Adrenal gland (tissue), 5 donors: ENCODE measurements around the gene SYNGR2.

Experiments used
- POLR2A ChIP-seq, 2 donors: fragments of 450-650 bp; IDR thresholded peaks; one replicate each; pipeline ENCODE4 v1.6.1; 2017; ENCODE audit warnings: antibody characterized with exemption in 2 of 2, mild to moderate bottlenecking in 2 of 2, moderate library complexity in 1 of 2
- TF ChIP-seq, protein P1 (sequence below), 6 experiments: fragments of 450-650 bp in 4 of 6; fragments of 200-600 bp in 2 of 6; sonication (generic) in 1 of 6; IDR thresholded peaks; 1 replicate in 5 of 6; 2 replicates in 1 of 6; pipeline versions ENCODE4 v1.5.1 to v1.8.0; 2016 to 2021; ENCODE audit warnings: antibody characterized with exemption in 6 of 6, mild to moderate bottlenecking in 2 of 6, moderate library complexity in 1 of 6
- donor health status: DM: no; HTN: no; CAD: no.

DNA sequence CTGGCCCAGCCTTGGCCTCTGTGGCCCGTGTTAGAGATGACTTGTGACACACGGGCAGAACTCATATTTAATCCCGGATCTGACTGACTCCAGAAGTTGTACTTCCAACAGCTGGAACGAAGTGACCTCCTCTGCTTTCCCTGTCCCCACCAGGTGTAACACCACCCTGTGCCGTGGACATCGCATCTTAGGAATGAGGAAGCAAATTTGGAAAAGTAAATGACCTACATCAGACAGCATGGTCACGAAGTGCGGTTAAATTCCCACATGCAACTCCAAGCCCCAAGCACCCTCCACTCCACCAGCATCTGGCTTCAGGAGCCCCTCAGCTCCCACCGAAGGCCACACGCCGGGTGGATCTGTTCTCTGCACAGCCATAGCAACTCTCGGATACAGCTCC lies 15.5 kb downstream of the SYNGR2 start:
- TF ChIP-seq, protein P1, sequence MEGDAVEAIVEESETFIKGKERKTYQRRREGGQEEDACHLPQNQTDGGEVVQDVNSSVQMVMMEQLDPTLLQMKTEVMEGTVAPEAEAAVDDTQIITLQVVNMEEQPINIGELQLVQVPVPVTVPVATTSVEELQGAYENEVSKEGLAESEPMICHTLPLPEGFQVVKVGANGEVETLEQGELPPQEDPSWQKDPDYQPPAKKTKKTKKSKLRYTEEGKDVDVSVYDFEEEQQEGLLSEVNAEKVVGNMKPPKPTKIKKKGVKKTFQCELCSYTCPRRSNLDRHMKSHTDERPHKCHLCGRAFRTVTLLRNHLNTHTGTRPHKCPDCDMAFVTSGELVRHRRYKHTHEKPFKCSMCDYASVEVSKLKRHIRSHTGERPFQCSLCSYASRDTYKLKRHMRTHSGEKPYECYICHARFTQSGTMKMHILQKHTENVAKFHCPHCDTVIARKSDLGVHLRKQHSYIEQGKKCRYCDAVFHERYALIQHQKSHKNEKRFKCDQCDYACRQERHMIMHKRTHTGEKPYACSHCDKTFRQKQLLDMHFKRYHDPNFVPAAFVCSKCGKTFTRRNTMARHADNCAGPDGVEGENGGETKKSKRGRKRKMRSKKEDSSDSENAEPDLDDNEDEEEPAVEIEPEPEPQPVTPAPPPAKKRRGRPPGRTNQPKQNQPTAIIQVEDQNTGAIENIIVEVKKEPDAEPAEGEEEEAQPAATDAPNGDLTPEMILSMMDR (IDR thresholded peaks at IDR 0.05), result no peak
- no peak for TF ChIP-seq POLR2A (IDR thresholded peaks at IDR 0.05)
